ENCODE data around the gene RARG. TPM values are rescaled to one million over a fixed set of nuclear protein-coding genes. Genes with fewer than 3 reads are reported as not detected.

The RARG gene
- total RNA-seq, 1 experiment from 2014 or later = 62.0 TPM

- no peak for TF ChIP-seq CTCF (conservative IDR thresholded peaks at IDR 0.05; ENCODE audit: low read depth, low read length)
- no peak overlapping the region for H3K9ac ChIP-seq (ENCODE audit: low read length)
- BruUV-seq (replicated peaks) = no TSS peak
- no peaks in the 10 kb centered on the region for H3K27me3 ChIP-seq (ENCODE audit: low read length)
- POLR2A ChIA-PET (ENCODE audit: unreplicated experiment) = interaction anchor here (0.6 kb wide), 1 partner anchor 90 kb away, joined by 3 read pairs; no protein-coding TSS in a partner anchor
- no peaks in the 10 kb centered on the region for H3K79me2 ChIP-seq (ENCODE audit: low read length)
- no peaks in the 10 kb centered on the region for H3K36me3 ChIP-seq (ENCODE audit: low read depth, low read length)
- H3K9me2 ChIP-seq (replicated peaks; ENCODE audit: low read length) = no peaks in the 10 kb centered on the region
- DNase-seq (peak; percentile 30), ATAC-seq (no peak)
- H2AFZ ChIP-seq (ENCODE audit: low read length) = no peak overlapping the region
- H3K4me2 ChIP-seq (ENCODE audit: low read length) = no peak overlapping the region
- no peaks in the 10 kb centered on the region for H4K20me1 ChIP-seq (ENCODE audit: low read length)
- no peaks in the 10 kb centered on the region for H3K9me3 ChIP-seq (ENCODE audit: low read length)
- intact Hi-C loops (cut with micrococcal nuclease) = loop anchor here (10.0 kb wide), 1 partner anchor 108 kb away; no protein-coding TSS in a partner anchor
- no peak overlapping the region for H3K27ac ChIP-seq (ENCODE audit: low read length)
- H3F3A ChIP-seq (ENCODE audit: low read length, unreplicated experiment) = peaks cover 7% of the 10 kb centered on the region
- H3K4me1 ChIP-seq (ENCODE audit: insufficient read depth, low read length) = peaks cover 41% of the 10 kb centered on the region
- H3K4me3 ChIP-seq (ENCODE audit: low read length) = no peak overlapping the region
- CTCF ChIA-PET = no interaction called here
Measured at GRCh38 chr12:53172352-53172751, 59.7 kb downstream of the RARG start.

- intact Hi-C loops (cut with micrococcal nuclease) = loop anchor here (10.0 kb wide), 1 partner anchor 107 kb away; no protein-coding TSS in a partner anchor
- DNase-seq (peak; percentile 18), ATAC-seq (no peak)
- no peaks in the 10 kb centered on the region for H3K36me3 ChIP-seq (ENCODE audit: low read depth, low read length)
- H3K9me2 ChIP-seq (replicated peaks; ENCODE audit: low read length) = no peaks in the 10 kb centered on the region
- ChIA-PET POLR2A (ENCODE audit: unreplicated experiment) (no interaction called here), CTCF (no interaction called here)
- no peak overlapping the region for H3K9ac ChIP-seq (ENCODE audit: low read length)
- no peak overlapping the region for H3K4me2 ChIP-seq (ENCODE audit: low read length)
- no TSS peak for BruUV-seq (replicated peaks)
- peaks cover 7% of the 10 kb centered on the region for H3F3A ChIP-seq (ENCODE audit: low read length, unreplicated experiment)
- H3K79me2 ChIP-seq (ENCODE audit: low read length) = no peaks in the 10 kb centered on the region
- TF ChIP-seq EZH2phosphoT487 (IDR thresholded peaks at IDR 0.05; ENCODE audit: borderline replicate concordance, low read length) (no peak), EZH2 (IDR thresholded peaks at IDR 0.05; ENCODE audit: low read length, unreplicated experiment) (no peak), CTCF (conservative IDR thresholded peaks at IDR 0.05; ENCODE audit: low read depth, low read length) (no peak)
- no peaks in the 10 kb centered on the region for H3K27me3 ChIP-seq (ENCODE audit: low read length)
- no peak overlapping the region for H2AFZ ChIP-seq (ENCODE audit: low read length)
- no peaks in the 10 kb centered on the region for H3K9me3 ChIP-seq (ENCODE audit: low read length)
- H4K20me1 ChIP-seq (ENCODE audit: low read length) = no peaks in the 10 kb centered on the region
- H3K4me3 ChIP-seq (ENCODE audit: low read length) = no peak overlapping the region
- H3K27ac ChIP-seq (ENCODE audit: low read length) = no peak overlapping the region
- peaks cover 47% of the 10 kb centered on the region for H3K4me1 ChIP-seq (ENCODE audit: insufficient read depth, low read length)
Measured at GRCh38 chr12:53171725-53172329, 60.2 kb downstream of the RARG start.

- intact Hi-C loops (cut with micrococcal nuclease) = loop anchor here (10.0 kb wide), 1 partner anchor 106 kb away; no protein-coding TSS in a partner anchor
- no peak for ATAC-seq
- Histone ChIP-seq H3K4me2 (ENCODE audit: low read length) (no peak overlapping the region), H2AFZ (ENCODE audit: low read length) (no peak overlapping the region), H3K9me3 (ENCODE audit: low read length) (no peaks in the 10 kb centered on the region), H3K4me3 (ENCODE audit: low read length) (no peak overlapping the region), H3K9ac (ENCODE audit: low read length) (no peak overlapping the region), H3K4me1 (ENCODE audit: insufficient read depth, low read length) (peaks cover 52% of the 10 kb centered on the region), H3K79me2 (ENCODE audit: low read length) (no peaks in the 10 kb centered on the region), H3K27ac (ENCODE audit: low read length) (no peak overlapping the region), H3F3A (ENCODE audit: low read length, unreplicated experiment) (peaks cover 7% of the 10 kb centered on the region), H3K36me3 (ENCODE audit: low read depth, low read length) (no peaks in the 10 kb centered on the region), H3K9me2 (replicated peaks; ENCODE audit: low read length) (no peaks in the 10 kb centered on the region), H3K27me3 (ENCODE audit: low read length) (no peaks in the 10 kb centered on the region), H4K20me1 (ENCODE audit: low read length) (no peaks in the 10 kb centered on the region)
- ChIA-PET CTCF (no interaction called here), POLR2A (ENCODE audit: unreplicated experiment) (interaction anchor here (0.5 kb wide), 1 partner anchor 128 kb away, joined by 3 read pairs; no protein-coding TSS in a partner anchor)
- no peak for DNase-seq
- BruUV-seq (replicated peaks) = no TSS peak
- TF ChIP-seq CTCF (conservative IDR thresholded peaks at IDR 0.05; ENCODE audit: low read depth, low read length) = no peak
- TF ChIP-seq EZH2phosphoT487 (IDR thresholded peaks at IDR 0.05; ENCODE audit: borderline replicate concordance, low read length) = no peak
- TF ChIP-seq EZH2 (IDR thresholded peaks at IDR 0.05; ENCODE audit: low read length, unreplicated experiment) = no peak
Measured at GRCh38 chr12:53170876-53171724, 60.9 kb downstream of the RARG start.

Measured in PC-3 (cell line).